ENCODE measurements around the gene CLNK. TPM values are rescaled to one million over a fixed set of nuclear protein-coding genes. Genes with fewer than 3 reads are reported as not detected.

CLNK gene
- total RNA-seq, 2 donors from 2014 or later, result 0.16 TPM; not detected in 1

GRCh38 chr4:10454121-10454520 is 230.4 kb downstream of the CLNK start:
- H3K9ac ChIP-seq (ENCODE audit: low read depth in 2 of 2, low read length in 2 of 2), result no peak overlapping the region
- peaks cover 3% of the 10 kb centered on the region for H3K4me1 ChIP-seq
- H3K27me3 ChIP-seq, result no peaks in the 10 kb centered on the region
- no peak for TF ChIP-seq CTCF (IDR thresholded peaks at IDR 0.05)
- no peak overlapping the region for H3K4me3 ChIP-seq
- no peaks in the 10 kb centered on the region for H3K36me3 ChIP-seq
- intact Hi-C loops (cut with DNase I), result no loop called here
- no peak for DNase-seq
- no peaks in the 10 kb centered on the region for H3K9me3 ChIP-seq
- no peak overlapping the region for H3K27ac ChIP-seq

- Histone ChIP-seq H3K36me3 (peaks cover 7% of the 10 kb centered on the region), H3K4me1 (no peaks in the 10 kb centered on the region), H3K4me3 (no peak overlapping the region), H3K9ac (ENCODE audit: low read depth in 2 of 2, low read length in 2 of 2) (no peak overlapping the region), H3K27me3 (no peaks in the 10 kb centered on the region), H3K27ac (no peak overlapping the region), H3K9me3 (no peaks in the 10 kb centered on the region)
- no peak for TF ChIP-seq CTCF (IDR thresholded peaks at IDR 0.05)
- intact Hi-C loops (cut with DNase I), result no loop called here
- DNase-seq, result no peak
Observed at GRCh38 chr4:10448991-10449390, 235.6 kb downstream of the CLNK start.

GRCh38 chr4:10442976-10443375 is 241.6 kb downstream of the CLNK start:
- TF ChIP-seq CTCF (IDR thresholded peaks at IDR 0.05), result no peak
- Histone ChIP-seq H3K27me3 (no peaks in the 10 kb centered on the region), H3K36me3 (peaks cover 7% of the 10 kb centered on the region), H3K9ac (ENCODE audit: low read depth in 2 of 2, low read length in 2 of 2) (no peak overlapping the region), H3K4me1 (no peaks in the 10 kb centered on the region), H3K4me3 (no peak overlapping the region), H3K9me3 (no peaks in the 10 kb centered on the region), H3K27ac (no peak overlapping the region)
- intact Hi-C loops (cut with DNase I), result no loop called here
- DNase-seq, result no peak

GRCh38 chr4:10441512-10441911 is 243.1 kb downstream of the CLNK start:
- no peak for TF ChIP-seq CTCF (IDR thresholded peaks at IDR 0.05)
- H3K27me3 ChIP-seq, result no peaks in the 10 kb centered on the region
- intact Hi-C loops (cut with DNase I), result no loop called here
- H3K9me3 ChIP-seq, result no peaks in the 10 kb centered on the region
- H3K9ac ChIP-seq (ENCODE audit: low read depth in 2 of 2, low read length in 2 of 2), result no peak overlapping the region
- DNase-seq, result no peak
- H3K36me3 ChIP-seq, result peaks cover 7% of the 10 kb centered on the region
- H3K4me3 ChIP-seq, result no peak overlapping the region
- H3K27ac ChIP-seq, result no peak overlapping the region
- no peaks in the 10 kb centered on the region for H3K4me1 ChIP-seq

GRCh38 chr4:10438924-10439323 is 245.6 kb downstream of the CLNK start:
- no peaks in the 10 kb centered on the region for H3K36me3 ChIP-seq
- intact Hi-C loops (cut with DNase I), result no loop called here
- no peak overlapping the region for H3K27ac ChIP-seq
- no peaks in the 10 kb centered on the region for H3K27me3 ChIP-seq
- no peaks in the 10 kb centered on the region for H3K4me1 ChIP-seq
- H3K4me3 ChIP-seq, result no peak overlapping the region
- TF ChIP-seq CTCF (IDR thresholded peaks at IDR 0.05), result no peak
- H3K9me3 ChIP-seq, result no peaks in the 10 kb centered on the region
- DNase-seq, result no peak
- no peak overlapping the region for H3K9ac ChIP-seq (ENCODE audit: low read depth in 2 of 2, low read length in 2 of 2)

- no peak for TF ChIP-seq CTCF (IDR thresholded peaks at IDR 0.05)
- no peak for DNase-seq
- intact Hi-C loops (cut with DNase I), result no loop called here
- Histone ChIP-seq H3K27me3 (no peaks in the 10 kb centered on the region), H3K4me1 (no peaks in the 10 kb centered on the region), H3K4me3 (no peak overlapping the region), H3K9me3 (no peaks in the 10 kb centered on the region), H3K36me3 (no peaks in the 10 kb centered on the region), H3K27ac (no peak overlapping the region), H3K9ac (ENCODE audit: low read depth in 2 of 2, low read length in 2 of 2) (no peak overlapping the region)
Observed at GRCh38 chr4:10437735-10438134, 246.8 kb downstream of the CLNK start.

Data from colonic mucosa (tissue), 4 donors.